Erythroblast (primary cell): ENCODE results near the gene HTRA1.

Experiments
- DNase-seq, 2 experiments: peaks; one replicate each; lab custom pipeline; 2025; lab: John Stamatoyannopoulos, UW
- GATA1 ChIP-seq: IDR thresholded peaks from 2 replicates; pipeline ENCODE4 v1.6.1; 2011; ENCODE audit warnings: low read depth, mild to moderate bottlenecking, control low read depth, low read length, moderate library complexity
- POLR2A ChIP-seq: IDR thresholded peaks from 2 replicates; pipeline ENCODE4 v1.6.1; 2011; ENCODE audit warnings: mild to moderate bottlenecking, low read length

HTRA1 gene

GRCh38 chr10:122503012-122503411 is 41.7 kb downstream of the HTRA1 start:
- DNase-seq: no peak

GRCh38 chr10:122503886-122504609 is 42.7 kb downstream of the HTRA1 start:
- no peak for TF ChIP-seq GATA1
- no peak for TF ChIP-seq POLR2A
- DNase-seq: no peak

More at GRCh38 chr10:122503012-122503411, 41.7 kb downstream of the HTRA1 start:
- TF ChIP-seq POLR2A (no peak), GATA1 (no peak)

GRCh38 chr10:122504610-122504950 is 43.2 kb downstream of the HTRA1 start:
- DNase-seq: no peak
- no peak for TF ChIP-seq POLR2A
- TF ChIP-seq GATA1: no peak

GRCh38 chr10:122505011-122505410 is 43.7 kb downstream of the HTRA1 start:
- no peak for TF ChIP-seq POLR2A
- TF ChIP-seq GATA1: no peak
- no peak for DNase-seq

- no peak for TF ChIP-seq POLR2A
- no peak for TF ChIP-seq GATA1
- DNase-seq: no peak
Observed at GRCh38 chr10:122505885-122506645, 44.7 kb downstream of the HTRA1 start.

- no peak for DNase-seq
- TF ChIP-seq GATA1: no peak
- no peak for TF ChIP-seq POLR2A
Observed at GRCh38 chr10:122507616-122508015, 46.3 kb downstream of the HTRA1 start.

- no peak for DNase-seq
- no peak for TF ChIP-seq GATA1
- TF ChIP-seq POLR2A: no peak
Observed at GRCh38 chr10:122508021-122508420, 46.7 kb downstream of the HTRA1 start.

GRCh38 chr10:122509323-122509722 is 48.0 kb downstream of the HTRA1 start:
- no peak for DNase-seq
- no peak for TF ChIP-seq GATA1
- TF ChIP-seq POLR2A: no peak

- no peak for DNase-seq
- TF ChIP-seq POLR2A (no peak), GATA1 (no peak)
Observed at GRCh38 chr10:122510326-122510725, 49.0 kb downstream of the HTRA1 start.

- TF ChIP-seq POLR2A (no peak), GATA1 (no peak)
- DNase-seq: no peak
Observed at GRCh38 chr10:122510736-122511135, 49.4 kb downstream of the HTRA1 start.

- no peak for DNase-seq
- TF ChIP-seq GATA1 (no peak), POLR2A (no peak)
Observed at GRCh38 chr10:122513053-122513452, 51.7 kb downstream of the HTRA1 start.

GRCh38 chr10:122514045-122514840 is 52.9 kb downstream of the HTRA1 start:
- no peak for DNase-seq
- no peak for TF ChIP-seq GATA1
- no peak for TF ChIP-seq POLR2A

GRCh38 chr10:122515022-122515424 is 53.7 kb downstream of the HTRA1 start:
- no peak for TF ChIP-seq POLR2A
- DNase-seq: no peak

GRCh38 chr10:122515588-122516231 is 54.4 kb downstream of the HTRA1 start:
- TF ChIP-seq GATA1 (no peak), POLR2A (no peak)
- DNase-seq: no peak
